Stimulated activated naive CD8-positive, alpha-beta T cell treated with anti-CD3 and anti-CD28 coated beads, Interleukin-15, amount 100 ng/mL, for 72 hours (primary cell): Measurements from ENCODE around the gene MOGAT2.
"Not testable (repeated sequence)": the region's sequence is repeated elsewhere in the genome, so short reads cannot be mapped to it uniquely, and the experiment has no call there.

Experiments
- ATAC-seq: fragments of 150-1000 bp; cut with Tn5 transposase; 2 replicates; pipeline ENCODE4 v1.10.0; 2021; ENCODE audit warnings: mild to moderate bottlenecking, moderate library complexity
- DNase-seq, 2 donors: peaks; one replicate each; pipeline ENCODE4 v3.0.0; 2021 to 2022
- H3K27ac Mint-ChIP-seq, 2 donors: one replicate each; pipeline ENCODE4 v1.8.0; 2022; ENCODE audit warnings: mild to moderate bottlenecking in 2 of 2, mixed read lengths in 2 of 2, moderate library complexity in 2 of 2
- H3K27me3 Mint-ChIP-seq: one replicate; pipeline ENCODE4 v1.8.0; 2022; ENCODE audit warnings: mixed read lengths
- H3K4me1 Mint-ChIP-seq: one replicate; pipeline ENCODE4 v1.8.0; 2022; ENCODE audit warnings: mild to moderate bottlenecking, mixed read lengths
- H3K4me3 Mint-ChIP-seq, 2 donors: one replicate each; pipeline ENCODE4 v1.8.0; 2022; ENCODE audit warnings: mild to moderate bottlenecking in 2 of 2, mixed read lengths in 2 of 2, moderate library complexity in 1 of 2
- H3K9me3 Mint-ChIP-seq, 2 donors: one replicate each; pipeline ENCODE4 v1.8.0; 2022; ENCODE audit warnings: mixed read lengths in 2 of 2

The MOGAT2 gene

GRCh38 chr11:75734491-75735180, 17.0 kb downstream of the MOGAT2 start:
- no peaks in the 10 kb centered on the region for H3K4me1 Mint-ChIP-seq
- no peak for DNase-seq
- H3K27me3 Mint-ChIP-seq = peaks cover 15% of the 10 kb centered on the region
- ATAC-seq = no peak
- H3K9me3 Mint-ChIP-seq = no peaks in the 10 kb centered on the region
- H3K4me3 Mint-ChIP-seq = no peak overlapping the region
- H3K27ac Mint-ChIP-seq = no peak overlapping the region

- H3K4me1 Mint-ChIP-seq = no peaks in the 10 kb centered on the region
- DNase-seq (no peak), ATAC-seq (no peak)
- peaks cover 15% of the 10 kb centered on the region for H3K27me3 Mint-ChIP-seq
- no peaks in the 10 kb centered on the region for H3K9me3 Mint-ChIP-seq
- H3K4me3 Mint-ChIP-seq = no peak overlapping the region
- no peak overlapping the region for H3K27ac Mint-ChIP-seq
Measured at GRCh38 chr11:75735181-75735845, 17.7 kb downstream of the MOGAT2 start.

GRCh38 chr11:75737314-75737713, 19.7 kb downstream of the MOGAT2 start:
- Mint-ChIP-seq H3K27ac (no peak overlapping the region), H3K4me1 (no peaks in the 10 kb centered on the region), H3K4me3 (no peak overlapping the region), H3K9me3 (no peaks in the 10 kb centered on the region), H3K27me3 (peaks cover 15% of the 10 kb centered on the region)
- ATAC-seq (no peak), DNase-seq (no peak)

GRCh38 chr11:75740681-75741080, 23.0 kb downstream of the MOGAT2 start:
- Mint-ChIP-seq H3K9me3 (no peaks in the 10 kb centered on the region), H3K27ac (no peak overlapping the region), H3K4me3 (no peak overlapping the region), H3K4me1 (no peaks in the 10 kb centered on the region), H3K27me3 (peaks cover 33% of the 10 kb centered on the region)
- no peak for DNase-seq
- ATAC-seq = no peak

GRCh38 chr11:75743159-75743558, 25.5 kb downstream of the MOGAT2 start:
- not testable (repeated sequence) for H3K9me3 Mint-ChIP-seq, DNase-seq, H3K4me3 Mint-ChIP-seq, H3K4me1 Mint-ChIP-seq, H3K27ac Mint-ChIP-seq, ATAC-seq
- H3K27me3 Mint-ChIP-seq = peaks cover 27% of the 10 kb centered on the region

- Mint-ChIP-seq H3K27me3 (peaks cover 32% of the 10 kb centered on the region), H3K4me1 (no peaks in the 10 kb centered on the region), H3K27ac (no peak overlapping the region), H3K9me3 (no peaks in the 10 kb centered on the region), H3K4me3 (no peak overlapping the region)
- DNase-seq (no peak), ATAC-seq (no peak)
Measured at GRCh38 chr11:75743711-75744563, 26.3 kb downstream of the MOGAT2 start.

- ATAC-seq (no peak), DNase-seq (no peak)
- Mint-ChIP-seq H3K27ac (no peak overlapping the region), H3K4me3 (no peak overlapping the region), H3K9me3 (no peaks in the 10 kb centered on the region), H3K27me3 (peaks cover 32% of the 10 kb centered on the region), H3K4me1 (no peaks in the 10 kb centered on the region)
Measured at GRCh38 chr11:75745807-75746206, 28.2 kb downstream of the MOGAT2 start.

GRCh38 chr11:75748729-75749273, 31.2 kb downstream of the MOGAT2 start:
- peaks cover 22% of the 10 kb centered on the region for H3K27me3 Mint-ChIP-seq
- not testable (repeated sequence) for H3K27ac Mint-ChIP-seq, DNase-seq, H3K9me3 Mint-ChIP-seq, ATAC-seq, H3K4me3 Mint-ChIP-seq, H3K4me1 Mint-ChIP-seq

- not testable (repeated sequence) for H3K4me3 Mint-ChIP-seq, H3K9me3 Mint-ChIP-seq, H3K27ac Mint-ChIP-seq, DNase-seq, H3K27me3 Mint-ChIP-seq, ATAC-seq, H3K4me1 Mint-ChIP-seq
Measured at GRCh38 chr11:75754933-75755332, 37.3 kb downstream of the MOGAT2 start.

GRCh38 chr11:75757651-75758050, 40.0 kb downstream of the MOGAT2 start:
- Mint-ChIP-seq H3K4me1 (no peaks in the 10 kb centered on the region), H3K9me3 (no peaks in the 10 kb centered on the region), H3K27me3 (no peaks in the 10 kb centered on the region), H3K4me3 (no peak overlapping the region), H3K27ac (no peak overlapping the region)
- DNase-seq (no peak), ATAC-seq (no peak)

GRCh38 chr11:75759832-75760231, 42.2 kb downstream of the MOGAT2 start:
- H3K27me3 Mint-ChIP-seq = no peaks in the 10 kb centered on the region
- ATAC-seq = no peak

GRCh38 chr11:75760243-75760642, 42.6 kb downstream of the MOGAT2 start:
- no peak for ATAC-seq

More at GRCh38 chr11:75759832-75760231, 42.2 kb downstream of the MOGAT2 start:
- no peaks in the 10 kb centered on the region for H3K4me1 Mint-ChIP-seq
- H3K9me3 Mint-ChIP-seq = no peaks in the 10 kb centered on the region
- DNase-seq = no peak
- H3K4me3 Mint-ChIP-seq = no peak overlapping the region
- no peak overlapping the region for H3K27ac Mint-ChIP-seq

GRCh38 chr11:75760710-75761493, 43.3 kb downstream of the MOGAT2 start:
- Mint-ChIP-seq H3K27ac (peak overlapping the region in 1 of 2 donors; percentile 58), H3K9me3 (no peaks in the 10 kb centered on the region), H3K27me3 (no peaks in the 10 kb centered on the region), H3K4me3 (no peak overlapping the region), H3K4me1 (no peaks in the 10 kb centered on the region)
- no peak for DNase-seq
- no peak for ATAC-seq

More at GRCh38 chr11:75760243-75760642, 42.6 kb downstream of the MOGAT2 start:
- H3K4me3 Mint-ChIP-seq = no peak overlapping the region
- H3K4me1 Mint-ChIP-seq = no peaks in the 10 kb centered on the region
- no peaks in the 10 kb centered on the region for H3K27me3 Mint-ChIP-seq
- H3K27ac Mint-ChIP-seq = no peak overlapping the region
- H3K9me3 Mint-ChIP-seq = no peaks in the 10 kb centered on the region
- DNase-seq = no peak

GRCh38 chr11:75762158-75762557, 44.5 kb downstream of the MOGAT2 start:
- Mint-ChIP-seq H3K27me3 (no peaks in the 10 kb centered on the region), H3K4me1 (peaks cover 8% of the 10 kb centered on the region), H3K9me3 (no peaks in the 10 kb centered on the region), H3K27ac (peak overlapping the region in 1 of 2 donors; percentile 49), H3K4me3 (no peak overlapping the region)
- DNase-seq (no peak), ATAC-seq (no peak)

- Mint-ChIP-seq H3K4me3 (no peak overlapping the region), H3K9me3 (no peaks in the 10 kb centered on the region), H3K4me1 (peaks cover 15% of the 10 kb centered on the region), H3K27ac (no peak overlapping the region), H3K27me3 (peaks cover 6% of the 10 kb centered on the region)
- ATAC-seq = no peak
- no peak for DNase-seq
Measured at GRCh38 chr11:75762885-75763284, 45.2 kb downstream of the MOGAT2 start.
